KMS-11 (cell line): ENCODE data around the gene GABRR2.
"Not testable (repeated sequence)": the region's sequence is repeated elsewhere in the genome, so short reads cannot be mapped to it uniquely, and the experiment has no call there.

Source experiments
- H2AFZ ChIP-seq: fragments of 200-600 bp; sonication (generic); 2 replicates; pipeline ENCODE4 v1.6.1; 2016; ENCODE audit warnings: antibody characterized with exemption, mixed run types, low read depth
- H3K27ac ChIP-seq: fragments of 200-600 bp; sonication (generic); 2 replicates; pipeline ENCODE4 v1.6.1; 2016; ENCODE audit warnings: mild to moderate bottlenecking, mixed run types
- H3K27me3 ChIP-seq: fragments of 200-600 bp; sonication (generic); 2 replicates; pipeline ENCODE4 v1.6.1; 2017; ENCODE audit warnings: mild to moderate bottlenecking, low read depth, mixed run types, moderate library complexity; ENCODE audit not compliant: insufficient read depth
- H3K36me3 ChIP-seq: fragments of 200-600 bp; sonication (generic); 2 replicates; pipeline ENCODE4 v1.6.1; 2017; ENCODE audit warnings: mild to moderate bottlenecking, mixed run types; ENCODE audit not compliant: insufficient read depth
- H3K4me1 ChIP-seq: fragments of 200-600 bp; sonication (generic); 2 replicates; pipeline ENCODE4 v1.6.1; 2016; ENCODE audit warnings: mild to moderate bottlenecking, low read depth, mixed run types; ENCODE audit not compliant: poor library complexity, severe bottlenecking
- H3K4me2 ChIP-seq: fragments of 200-600 bp; sonication (generic); 2 replicates; pipeline ENCODE4 v1.7.0; 2016; ENCODE audit warnings: mild to moderate bottlenecking, mixed run types
- H3K4me3 ChIP-seq: fragments of 200-600 bp; sonication (generic); IDR thresholded peaks from 2 replicates; pipeline ENCODE4 v1.6.1; 2017; ENCODE audit warnings: low read depth, low read length, mixed read lengths; ENCODE audit not compliant: insufficient read depth
- H3K79me2 ChIP-seq: fragments of 200-600 bp; sonication (generic); 2 replicates; pipeline ENCODE4 v1.6.1; 2016; ENCODE audit warnings: low read depth, mixed run types; ENCODE audit not compliant: insufficient read depth
- H3K9ac ChIP-seq: fragments of 200-600 bp; sonication (generic); 2 replicates; pipeline ENCODE4 v1.6.1; 2016; ENCODE audit warnings: mild to moderate bottlenecking, mixed run types
- H4K20me1 ChIP-seq: fragments of 200-600 bp; sonication (generic); 2 replicates; pipeline ENCODE4 v1.6.1; 2016; ENCODE audit warnings: mild to moderate bottlenecking, mixed run types; ENCODE audit not compliant: insufficient read depth
- TF ChIP-seq, protein P1 (sequence below): fragments of 200-600 bp; sonication (generic); conservative IDR thresholded peaks from 2 replicates; pipeline ENCODE4 v1.6.1; 2017; ENCODE audit warnings: low read depth, mild to moderate bottlenecking, antibody characterized with exemption, low read length, moderate library complexity, mixed read lengths

Gene GABRR2

DNA sequence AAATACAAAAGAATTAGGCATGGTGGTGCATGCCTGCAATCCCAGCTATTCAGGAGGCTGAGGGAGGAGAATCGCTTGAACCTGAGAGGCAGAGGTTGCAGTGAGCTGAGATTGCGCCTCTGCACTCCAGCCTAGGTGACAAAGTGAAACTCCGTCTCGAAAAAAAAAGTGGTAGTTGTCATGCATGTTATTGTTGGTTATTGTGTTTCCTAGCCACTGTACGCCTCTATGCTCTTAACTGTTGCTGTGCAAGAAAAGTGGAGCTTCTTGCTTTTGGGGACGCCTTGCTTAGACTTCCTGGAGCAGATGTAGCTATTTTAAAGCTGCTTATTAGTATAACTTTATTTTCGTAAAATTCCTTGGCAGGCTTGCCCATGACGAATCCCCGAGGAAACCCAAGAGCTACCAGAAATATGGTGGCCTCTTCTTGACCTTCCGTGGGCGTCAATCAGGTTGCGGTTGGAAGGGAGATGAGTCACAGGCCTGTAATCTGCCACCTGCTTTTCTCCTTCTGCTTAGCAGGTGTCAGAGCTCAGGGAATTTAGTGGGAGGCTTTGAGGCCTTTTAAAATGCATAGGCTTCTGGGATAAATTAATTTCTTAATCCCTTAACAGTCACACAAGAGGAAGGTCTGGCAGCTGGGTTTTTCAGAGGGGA, 17.3 kb downstream of the GABRR2 start:
- Histone ChIP-seq H3K79me2 (no peaks in the 10 kb centered on the region), H3K36me3 (no peaks in the 10 kb centered on the region), H3K4me2 (peak overlapping the region; percentile 95), H3K9ac (peak overlapping the region; percentile 68), H4K20me1 (no peaks in the 10 kb centered on the region), H3K27me3 (no peaks in the 10 kb centered on the region), H2AFZ (no peak overlapping the region; the same call in 1 of the 2 replicates), H3K27ac (peak overlapping the region; percentile 97), H3K4me3 (no peak overlapping the region), H3K4me1 (peaks cover 45% of the 10 kb centered on the region)
- TF ChIP-seq, protein P1, sequence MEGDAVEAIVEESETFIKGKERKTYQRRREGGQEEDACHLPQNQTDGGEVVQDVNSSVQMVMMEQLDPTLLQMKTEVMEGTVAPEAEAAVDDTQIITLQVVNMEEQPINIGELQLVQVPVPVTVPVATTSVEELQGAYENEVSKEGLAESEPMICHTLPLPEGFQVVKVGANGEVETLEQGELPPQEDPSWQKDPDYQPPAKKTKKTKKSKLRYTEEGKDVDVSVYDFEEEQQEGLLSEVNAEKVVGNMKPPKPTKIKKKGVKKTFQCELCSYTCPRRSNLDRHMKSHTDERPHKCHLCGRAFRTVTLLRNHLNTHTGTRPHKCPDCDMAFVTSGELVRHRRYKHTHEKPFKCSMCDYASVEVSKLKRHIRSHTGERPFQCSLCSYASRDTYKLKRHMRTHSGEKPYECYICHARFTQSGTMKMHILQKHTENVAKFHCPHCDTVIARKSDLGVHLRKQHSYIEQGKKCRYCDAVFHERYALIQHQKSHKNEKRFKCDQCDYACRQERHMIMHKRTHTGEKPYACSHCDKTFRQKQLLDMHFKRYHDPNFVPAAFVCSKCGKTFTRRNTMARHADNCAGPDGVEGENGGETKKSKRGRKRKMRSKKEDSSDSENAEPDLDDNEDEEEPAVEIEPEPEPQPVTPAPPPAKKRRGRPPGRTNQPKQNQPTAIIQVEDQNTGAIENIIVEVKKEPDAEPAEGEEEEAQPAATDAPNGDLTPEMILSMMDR = no peak

DNA sequence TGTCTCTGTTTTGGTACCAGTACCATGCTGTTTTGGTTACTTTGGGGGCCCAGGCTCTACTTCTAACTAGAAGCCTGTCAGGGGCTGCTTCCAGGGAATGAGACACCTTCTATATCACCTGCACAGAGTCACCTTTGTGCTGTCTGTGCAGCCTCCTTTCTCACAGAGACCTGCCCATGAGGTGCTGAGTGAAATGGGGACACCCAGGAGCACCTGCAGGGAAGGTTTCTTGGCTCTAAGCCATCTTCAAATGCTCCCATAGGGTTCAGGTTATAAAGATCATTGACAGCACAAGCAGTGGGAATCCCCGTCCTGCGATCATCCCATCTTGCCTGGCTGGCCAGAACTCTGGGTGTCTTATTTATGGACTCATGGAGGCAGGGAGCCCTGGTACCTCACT, 19.1 kb downstream of the GABRR2 start:
- Histone ChIP-seq H2AFZ (no peak overlapping the region), H3K79me2 (no peaks in the 10 kb centered on the region), H4K20me1 (no peaks in the 10 kb centered on the region), H3K4me3 (no peak overlapping the region), H3K4me1 (peaks cover 45% of the 10 kb centered on the region), H3K36me3 (no peaks in the 10 kb centered on the region), H3K27ac (no peak overlapping the region), H3K9ac (no peak overlapping the region), H3K4me2 (no peak overlapping the region), H3K27me3 (no peaks in the 10 kb centered on the region)
- TF ChIP-seq, protein P1 = no peak

DNA sequence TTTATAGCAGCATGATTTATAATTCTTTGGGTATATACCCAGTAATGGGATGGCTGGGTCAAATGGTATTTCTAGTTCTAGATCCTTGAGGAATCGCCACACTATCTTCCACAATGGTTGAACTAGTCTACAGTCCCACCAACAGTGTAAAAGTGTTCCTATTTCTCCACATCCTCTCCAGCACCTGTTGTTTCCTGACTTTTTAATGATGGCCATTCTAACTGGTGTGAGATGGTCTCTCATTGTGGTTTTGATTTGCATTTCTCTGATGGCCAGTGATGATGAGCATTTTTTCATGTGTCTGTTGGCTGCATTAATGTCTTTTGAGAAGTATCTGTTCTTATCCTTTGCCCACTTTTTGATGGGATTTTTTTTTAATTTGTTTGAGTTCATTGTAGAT, 20.0 kb downstream of the GABRR2 start:
- not testable (repeated sequence) for H3K79me2 ChIP-seq, H3K36me3 ChIP-seq, H3K27me3 ChIP-seq, H4K20me1 ChIP-seq, H3K27ac ChIP-seq, H2AFZ ChIP-seq, H3K9ac ChIP-seq, H3K4me2 ChIP-seq, H3K4me3 ChIP-seq
- H3K4me1 ChIP-seq = peaks cover 41% of the 10 kb centered on the region

DNA sequence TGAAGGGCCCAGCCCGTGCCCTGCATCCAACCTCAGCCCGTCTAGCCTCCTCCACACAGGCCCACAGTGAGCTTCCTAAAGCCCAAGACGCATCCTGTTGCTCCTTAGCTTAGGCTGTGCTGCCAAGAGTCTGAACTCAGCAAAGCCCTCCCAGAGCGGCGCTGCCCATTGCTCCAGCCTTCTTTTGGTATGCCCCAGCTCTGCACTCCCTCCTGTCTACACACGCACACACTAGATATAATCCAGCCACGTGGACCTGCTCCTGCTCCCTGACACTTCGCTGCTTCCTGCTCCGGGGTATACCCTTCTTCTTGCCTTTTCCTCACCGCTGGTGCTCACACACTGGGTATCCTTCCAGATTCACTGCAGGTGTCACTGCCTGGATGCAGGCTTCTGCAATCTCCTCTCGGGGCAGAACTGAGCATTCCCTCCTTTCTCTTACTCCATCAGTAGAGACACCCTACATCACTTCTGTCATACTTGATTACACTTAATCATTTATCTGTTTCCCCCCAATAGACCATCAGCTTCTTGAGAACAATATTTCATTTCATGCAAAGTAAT, 23.8 kb downstream of the GABRR2 start:
- Histone ChIP-seq H3K27me3 (no peaks in the 10 kb centered on the region), H3K27ac (no peak overlapping the region), H2AFZ (no peak overlapping the region), H3K36me3 (no peaks in the 10 kb centered on the region), H3K79me2 (no peaks in the 10 kb centered on the region), H3K9ac (no peak overlapping the region), H3K4me3 (no peak overlapping the region), H4K20me1 (no peaks in the 10 kb centered on the region), H3K4me1 (peaks cover 6% of the 10 kb centered on the region), H3K4me2 (no peak overlapping the region)
- TF ChIP-seq, protein P1 = no peak

DNA sequence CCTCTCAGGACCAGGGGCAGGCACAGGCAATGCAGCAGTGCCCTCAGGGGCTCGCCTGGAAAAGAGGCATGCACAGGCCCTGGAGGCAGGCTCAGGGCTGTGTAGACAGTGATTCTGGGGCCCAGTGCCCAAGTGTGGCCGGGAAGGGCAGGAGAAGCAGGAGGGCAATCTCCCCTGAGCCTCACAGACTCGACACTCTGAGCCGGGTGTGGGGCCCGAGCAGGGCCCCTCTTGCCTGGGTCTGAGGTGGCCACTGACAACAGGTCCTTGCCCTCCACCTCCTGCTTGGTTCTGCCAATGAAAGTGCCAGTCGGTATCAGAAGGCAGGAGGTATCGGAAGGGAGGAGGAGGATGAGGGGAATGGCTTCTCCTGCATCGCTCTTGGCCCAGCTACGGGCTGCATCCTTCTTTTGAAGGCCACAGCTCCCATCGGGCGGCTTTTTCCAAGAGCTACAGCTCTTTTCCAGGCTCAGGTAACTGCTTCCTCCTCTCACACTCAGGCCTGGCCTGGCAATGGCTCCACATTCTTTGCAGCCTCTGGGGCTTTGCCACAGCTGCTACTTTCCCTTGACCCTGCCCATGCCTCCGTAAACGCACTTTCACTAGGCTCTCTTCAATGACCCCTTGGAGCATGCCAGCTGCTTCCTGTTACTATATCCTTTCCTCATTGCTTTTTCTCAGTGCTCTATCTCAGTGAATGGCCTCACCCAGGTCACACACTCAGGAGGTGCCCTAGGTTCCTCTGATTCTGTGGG, 24.5 kb downstream of the GABRR2 start:
- no peaks in the 10 kb centered on the region for H3K36me3 ChIP-seq
- no peak overlapping the region for H3K4me3 ChIP-seq
- H3K4me2 ChIP-seq = no peak overlapping the region
- no peaks in the 10 kb centered on the region for H3K27me3 ChIP-seq
- H3K4me1 ChIP-seq = no peaks in the 10 kb centered on the region
- no peaks in the 10 kb centered on the region for H3K79me2 ChIP-seq
- H3K9ac ChIP-seq = no peak overlapping the region
- H2AFZ ChIP-seq = no peak overlapping the region
- H4K20me1 ChIP-seq = no peaks in the 10 kb centered on the region
- no peak overlapping the region for H3K27ac ChIP-seq
- TF ChIP-seq, protein P1 = no peak
